ENCODE results near the gene KIF22. TPM values are rescaled to one million over a fixed set of nuclear protein-coding genes. Genes with fewer than 3 reads are reported as not detected.

The KIF22 gene
- polyA plus RNA-seq, 1 of the 3 experiments (the other 2 are of a cell fraction): 64.1 TPM

GRCh38 chr16:29843931-29844330 is 53.4 kb downstream of the KIF22 start:
- Histone ChIP-seq H2AFZ (ENCODE audit: low read depth) (no peak overlapping the region), H3K4me1 (ENCODE audit: control insufficient read depth in 1 of 2, insufficient read depth in 2 of 2, low read depth in 1 of 2, low read length in 1 of 2) (no peaks in the 10 kb centered on the region), H3K79me2 (ENCODE audit: insufficient read depth) (no peaks in the 10 kb centered on the region), H3F3A (replicated peaks; ENCODE audit: insufficient read depth) (peaks cover 15% of the 10 kb centered on the region), H3K4me3 (ENCODE audit: low read depth in 2 of 2, low read length in 1 of 2) (no peak overlapping the region), H3K9me3 (no peaks in the 10 kb centered on the region), H3K4me2 (no peak overlapping the region), H3K9ac (no peak overlapping the region), H3K9me2 (no peaks in the 10 kb centered on the region), H3K36me3 (replicated peaks in 1 of 2; ENCODE audit: control insufficient read depth in 1 of 2, insufficient read depth in 2 of 2, low read length in 1 of 2) (peaks cover 26 to 40% of the 10 kb centered on the region in 2 experiments), H3K27me3 (ENCODE audit: insufficient read depth) (no peaks in the 10 kb centered on the region), H3K27ac (ENCODE audit: low read depth in 2 of 2, low read length in 1 of 2) (no peak overlapping the region), H4K20me1 (ENCODE audit: insufficient read depth) (no peaks in the 10 kb centered on the region)
- 89% methylated on average over 7 of the region's 8 CpGs for WGBS (ENCODE audit: low lambda C conversion rate)
- TF ChIP-seq PBX3 (IDR thresholded peaks at IDR 0.05) (no peak), FOXM1 (IDR thresholded peaks at IDR 0.05; ENCODE audit: low read depth) (no peak), TEAD4 (IDR thresholded peaks at IDR 0.05; ENCODE audit: borderline replicate concordance, insufficient read depth) (no peak), GATA2 (CRISPR knock-in tag; IDR thresholded peaks at IDR 0.05) (no peak), YY1 (IDR thresholded peaks at IDR 0.05; ENCODE audit: low read depth) (no peak), MAX (IDR thresholded peaks at IDR 0.05; ENCODE audit: low read depth) (no peak), EP300 (IDR thresholded peaks at IDR 0.05; ENCODE audit: borderline replicate concordance in 1 of 2, low read depth in 1 of 2, low read length in 1 of 2) (no peak), TCF12 (IDR thresholded peaks at IDR 0.05) (no peak), ELF1 (IDR thresholded peaks at IDR 0.05) (no peak), IRF3 (IDR thresholded peaks at IDR 0.05; ENCODE audit: low read depth, low read length) (no peak), MXI1 (IDR thresholded peaks at IDR 0.05; ENCODE audit: low read depth, low read length) (no peak), REST (IDR thresholded peaks at IDR 0.05; ENCODE audit: low read depth, low read length) (no peak), USF2 (IDR thresholded peaks at IDR 0.05; ENCODE audit: borderline replicate concordance, low read depth, low read length) (no peak), RXRA (IDR thresholded peaks at IDR 0.05; ENCODE audit: borderline replicate concordance, low read depth) (no peak), NFIC (IDR thresholded peaks at IDR 0.05; ENCODE audit: borderline replicate concordance) (no peak), SMC3 (IDR thresholded peaks at IDR 0.05; ENCODE audit: low read depth, low read length) (no peak)
- CTCF ChIA-PET: interaction anchor here (0.6 to 1.4 kb wide), 3 partner anchors 9 to 79 kb away, joined by 3 to 5 read pairs (median 3); no protein-coding TSS in a partner anchor
- no peak for DNase-seq
- POLR2A ChIA-PET: no interaction called here

All from SK-N-SH (cell line).